Body of pancreas (tissue), 4 donors: ENCODE data around the gene DENND1A. TPM values are rescaled to one million over a fixed set of nuclear protein-coding genes. Genes with fewer than 3 reads are reported as not detected.

Source experiments
- ATAC-seq: fragments of 150-250 bp; one replicate; pipeline ENCODE4 v1.9.1; 2016
- DNase-seq, 4 donors: peaks; one replicate each; pipeline ENCODE4 v3.0.0-alpha.2; 2019
- H3K27ac ChIP-seq, 4 donors: fragments of 200-600 bp; sonication (generic); 1 replicate in 3 of 4; 2 replicates in 1 of 4; pipeline versions ENCODE4 v1.5.1 to v1.6.1; 2016 to 2019; ENCODE audit warnings: mild to moderate bottlenecking in 1 of 4, mixed read lengths in 1 of 4, moderate library complexity in 1 of 4
- H3K27me3 ChIP-seq, 2 donors: fragments of 200-600 bp; sonication (generic); one replicate each; pipeline ENCODE4 v1.6.0; 2016; ENCODE audit warnings: mild to moderate bottlenecking in 1 of 2
- H3K36me3 ChIP-seq, 2 donors: fragments of 200-600 bp; sonication (generic); replicated peaks in 1 of 2; 2 replicates each; pipeline ENCODE4 v1.5.1; 2016; ENCODE audit warnings: low read depth in 2 of 2; ENCODE audit not compliant: insufficient read depth in 1 of 2
- H3K4me1 ChIP-seq: fragments of 200-600 bp; sonication (generic); one replicate; pipeline ENCODE4 v1.6.0; 2016
- H3K4me3 ChIP-seq, 2 donors: fragments of 200-600 bp; sonication (generic); 1 replicate in 1 of 2; 2 replicates in 1 of 2; pipeline ENCODE4 v1.5.1; 2016 to 2019
- H3K9me3 ChIP-seq, 3 donors: fragments of 200-600 bp; sonication (generic); 1 replicate in 2 of 3; 2 replicates in 1 of 3; pipeline ENCODE4 v1.5.1; 2016
- POLR2A ChIP-seq, 3 donors: fragments of 450-650 bp; IDR thresholded peaks; one replicate each; pipeline ENCODE4 v1.6.1; 2016; ENCODE audit warnings: antibody characterized with exemption in 3 of 3, mild to moderate bottlenecking in 2 of 3
- WGBS, 2 donors: methylation state at CpG; one replicate each; pipeline ENCODE4 v1.1.5; 2017; 5-methylcytosine and 5-hydroxymethylcytosine counted together
- intact Hi-C: fragments of 100-400 bp; cut with DNase I; formaldehyde crosslinking; loops from one replicate; pipeline ENCODE4 v1.15.1; 2023
- total RNA-seq, 2 donors: library from RNA; depleted of rRNA; stranded (reverse); fragments of >200 nt; gene quantifications; one replicate each; pipeline ENCODE4 v1.1.0, GENCODE V29; 2016
- TF ChIP-seq, protein P1 (sequence below), 7 experiments: fragments of 450-650 bp in 4 of 7; fragments of 200-600 bp in 3 of 7; sonication (generic) in 3 of 7; IDR thresholded peaks; one replicate each; pipeline ENCODE4 v1.5.1; 2016 to 2019; ENCODE audit warnings: antibody characterized with exemption in 7 of 7

The DENND1A gene
- total RNA-seq, 2 donors from 2014 or later = 7.6 to 8.6 TPM

DNA sequence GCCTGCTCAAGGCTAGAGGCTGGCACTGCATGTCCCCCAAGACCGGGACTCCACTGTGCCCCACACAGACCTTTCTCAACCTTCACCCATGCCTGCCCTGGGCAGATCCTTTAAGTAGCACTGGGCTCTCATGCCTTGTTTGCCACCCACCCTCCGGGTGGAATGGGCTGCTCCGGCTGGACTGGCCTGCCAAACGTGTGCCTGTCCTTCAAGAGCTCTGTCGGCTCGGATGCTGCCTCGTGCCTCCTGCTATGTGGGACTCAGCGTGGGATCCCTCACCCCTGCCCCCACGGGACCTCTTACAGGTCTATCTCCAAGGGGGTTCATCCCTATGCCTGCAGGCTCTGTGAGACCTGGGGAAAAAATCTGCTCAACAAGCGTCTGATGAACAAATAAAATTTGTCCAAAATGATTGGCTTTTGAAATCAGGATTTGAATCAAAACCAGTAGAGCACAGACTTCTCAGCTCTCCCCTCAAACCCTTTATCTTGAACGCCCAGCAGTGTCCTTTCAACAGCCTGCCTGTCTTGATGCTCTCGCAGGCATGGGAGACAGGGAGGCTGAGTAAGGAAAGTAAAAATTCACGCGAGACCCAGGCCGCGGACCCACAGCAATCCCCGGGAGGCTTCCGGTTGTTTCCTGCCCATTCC is 517.6 kb downstream of the DENND1A start:
- Histone ChIP-seq H3K27me3 (no peaks in the 10 kb centered on the region), H3K27ac (no peak overlapping the region), H3K36me3 (no peaks in the 10 kb centered on the region), H3K4me3 (no peak overlapping the region), H3K4me1 (no peaks in the 10 kb centered on the region), H3K9me3 (no peaks in the 10 kb centered on the region)
- TF ChIP-seq, protein P1, sequence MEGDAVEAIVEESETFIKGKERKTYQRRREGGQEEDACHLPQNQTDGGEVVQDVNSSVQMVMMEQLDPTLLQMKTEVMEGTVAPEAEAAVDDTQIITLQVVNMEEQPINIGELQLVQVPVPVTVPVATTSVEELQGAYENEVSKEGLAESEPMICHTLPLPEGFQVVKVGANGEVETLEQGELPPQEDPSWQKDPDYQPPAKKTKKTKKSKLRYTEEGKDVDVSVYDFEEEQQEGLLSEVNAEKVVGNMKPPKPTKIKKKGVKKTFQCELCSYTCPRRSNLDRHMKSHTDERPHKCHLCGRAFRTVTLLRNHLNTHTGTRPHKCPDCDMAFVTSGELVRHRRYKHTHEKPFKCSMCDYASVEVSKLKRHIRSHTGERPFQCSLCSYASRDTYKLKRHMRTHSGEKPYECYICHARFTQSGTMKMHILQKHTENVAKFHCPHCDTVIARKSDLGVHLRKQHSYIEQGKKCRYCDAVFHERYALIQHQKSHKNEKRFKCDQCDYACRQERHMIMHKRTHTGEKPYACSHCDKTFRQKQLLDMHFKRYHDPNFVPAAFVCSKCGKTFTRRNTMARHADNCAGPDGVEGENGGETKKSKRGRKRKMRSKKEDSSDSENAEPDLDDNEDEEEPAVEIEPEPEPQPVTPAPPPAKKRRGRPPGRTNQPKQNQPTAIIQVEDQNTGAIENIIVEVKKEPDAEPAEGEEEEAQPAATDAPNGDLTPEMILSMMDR (IDR thresholded peaks at IDR 0.05) = no peak
- TF ChIP-seq POLR2A (IDR thresholded peaks at IDR 0.05) = no peak
- intact Hi-C loops = no loop called here
- ATAC-seq = no peak
- DNase-seq = no peak
- 89 to 94% methylated on average over 18 of the region's 18 CpGs for WGBS, 2 donors

DNA sequence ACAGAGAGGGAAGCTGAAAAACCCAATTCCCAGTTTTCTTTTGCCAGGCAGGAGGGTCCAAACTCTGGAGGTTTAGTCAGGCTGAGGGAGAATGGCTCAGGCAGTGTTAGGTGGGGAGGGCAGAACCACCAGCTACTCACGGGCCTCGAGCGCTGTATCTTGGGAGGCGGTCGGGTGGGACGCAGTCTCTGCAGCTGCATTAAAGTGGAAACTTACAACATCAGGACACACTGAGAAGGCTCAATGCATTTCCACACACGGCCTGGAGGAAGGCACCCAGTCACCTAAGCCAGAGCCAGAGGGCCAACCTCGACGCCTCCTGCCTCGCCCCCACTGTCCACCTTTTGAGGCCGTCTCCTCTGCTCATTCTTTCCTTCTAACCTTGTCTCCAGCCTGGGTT is 518.3 kb downstream of the DENND1A start:
- H3K27ac ChIP-seq = no peak overlapping the region
- no peaks in the 10 kb centered on the region for H3K4me1 ChIP-seq
- intact Hi-C loops = no loop called here
- H3K36me3 ChIP-seq = no peaks in the 10 kb centered on the region
- H3K9me3 ChIP-seq = no peaks in the 10 kb centered on the region
- no peak overlapping the region for H3K4me3 ChIP-seq
- H3K27me3 ChIP-seq = no peaks in the 10 kb centered on the region
- no peak for DNase-seq
- ATAC-seq = no peak
- TF ChIP-seq, protein P1 (IDR thresholded peaks at IDR 0.05) = no peak
- no peak for TF ChIP-seq POLR2A (IDR thresholded peaks at IDR 0.05)
- 97 to 98% methylated on average over 9 to 11 of the region's 11 CpGs for WGBS, 2 donors

DNA sequence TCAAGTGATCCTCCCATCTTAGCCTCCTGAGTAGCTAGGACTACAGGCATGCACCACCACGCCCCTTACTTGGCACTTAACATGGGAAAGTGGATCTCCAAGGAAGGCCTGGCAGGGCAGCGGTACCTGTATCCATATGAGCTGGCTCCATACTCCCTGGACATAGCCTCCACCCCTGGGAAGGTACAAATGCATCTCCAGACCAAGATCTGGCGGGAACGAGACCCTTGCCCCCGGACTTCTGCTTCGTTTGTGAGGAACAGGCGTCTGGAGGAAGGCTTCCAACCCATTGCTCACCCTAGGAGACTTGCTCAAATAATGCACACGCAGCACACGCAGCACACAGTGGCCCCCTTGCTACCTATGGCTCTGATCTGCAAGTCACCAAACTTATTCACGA is 518.7 kb downstream of the DENND1A start:
- ATAC-seq = no peak
- 87 to 96% methylated on average over 9 to 10 of the region's 10 CpGs for WGBS, 2 donors
- intact Hi-C loops = no loop called here

DNA sequence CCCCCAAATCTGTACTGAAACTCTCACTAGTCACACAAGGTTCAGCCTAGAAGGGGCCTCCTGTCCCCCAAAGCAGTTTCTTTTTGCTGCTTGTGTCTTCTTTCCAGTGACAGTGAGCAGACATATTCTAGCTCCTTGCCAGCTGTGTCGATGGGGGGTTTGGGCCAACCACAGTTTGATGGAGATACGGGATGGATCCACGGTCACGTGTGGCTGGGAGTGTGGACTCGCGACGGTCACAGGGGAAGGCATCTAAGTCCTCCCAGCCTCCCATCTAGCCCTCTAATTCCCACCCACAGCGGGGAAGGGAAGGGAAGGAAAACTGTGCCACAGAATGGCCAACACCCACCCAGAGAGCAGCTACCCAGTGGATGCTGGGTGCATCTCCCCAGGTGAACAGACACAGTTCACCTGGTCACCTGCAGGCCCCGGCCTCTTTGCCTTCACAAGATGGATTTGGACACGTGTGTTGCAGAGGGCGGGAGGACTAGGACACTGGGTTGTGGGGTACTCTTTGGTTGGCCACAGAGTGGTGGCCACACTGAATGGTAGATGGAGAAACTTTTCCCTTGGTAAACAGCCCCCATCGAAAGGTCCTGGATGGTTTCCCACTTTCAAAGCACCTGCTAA is 519.5 kb downstream of the DENND1A start:
- 88% methylated on average over 8 to 12 of the region's 12 CpGs for WGBS, 2 donors
- no peak overlapping the region for H3K27ac ChIP-seq
- H3K4me1 ChIP-seq = no peaks in the 10 kb centered on the region
- DNase-seq (no peak), ATAC-seq (no peak)
- intact Hi-C loops = no loop called here
- no peak overlapping the region for H3K4me3 ChIP-seq
- no peak for TF ChIP-seq POLR2A (IDR thresholded peaks at IDR 0.05)
- TF ChIP-seq, protein P1 (IDR thresholded peaks at IDR 0.05) = no peak
- no peaks in the 10 kb centered on the region for H3K36me3 ChIP-seq
- no peaks in the 10 kb centered on the region for H3K27me3 ChIP-seq
- no peaks in the 10 kb centered on the region for H3K9me3 ChIP-seq

More for the DNA sequence above, 518.7 kb downstream of the DENND1A start:
- Histone ChIP-seq H3K36me3 (no peaks in the 10 kb centered on the region), H3K27me3 (no peaks in the 10 kb centered on the region), H3K9me3 (no peaks in the 10 kb centered on the region), H3K4me1 (no peaks in the 10 kb centered on the region), H3K27ac (no peak overlapping the region), H3K4me3 (no peak overlapping the region)
- TF ChIP-seq, protein P1 (IDR thresholded peaks at IDR 0.05) = no peak
- no peak for TF ChIP-seq POLR2A (IDR thresholded peaks at IDR 0.05)
- DNase-seq = no peak
